Measurements from ENCODE around the gene CHSY1. TPM values are rescaled to one million over a fixed set of nuclear protein-coding genes. Genes with fewer than 3 reads are reported as not detected.

CHSY1 gene
- total RNA-seq, 1 experiment from 2014 or later = 59.1 TPM

DNA sequence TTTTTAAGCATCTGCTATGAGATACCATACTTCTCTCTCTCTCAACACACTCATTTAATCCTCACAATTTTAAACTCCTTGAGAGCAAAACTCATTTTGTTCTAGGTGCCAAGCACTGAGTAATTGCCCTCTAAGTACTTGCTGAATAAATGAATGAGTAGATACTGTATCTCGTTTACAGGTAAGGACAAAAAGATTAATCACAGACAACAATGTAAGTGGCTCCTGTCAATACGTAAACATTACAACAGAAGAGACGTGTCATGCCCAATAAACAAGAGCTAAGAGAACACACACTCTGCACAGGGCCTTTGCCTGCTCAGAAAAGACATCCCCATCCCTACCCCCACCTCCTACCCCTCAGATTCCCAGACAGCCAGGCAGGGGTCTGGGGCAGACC is 59.8 kb downstream of the CHSY1 start:
- Mint-ChIP-seq H3K9me3 (no peaks in the 10 kb centered on the region), H3K36me3 (0 out of 2 replicates have a peak, but pooled peaks cover 2% of the 10 kb centered on the region), H3K4me3 (no peak overlapping the region), H3K27me3 (ENCODE audit: low read depth) (no peaks in the 10 kb centered on the region), H3K4me1 (peaks cover 73% of the 10 kb centered on the region), H3K27ac (no peak overlapping the region; the same call in 1 of the 2 replicates)
- TF ChIP-seq SMAD3 (CRISPR knock-in tag; IDR thresholded peaks at IDR 0.05; ENCODE audit: borderline replicate concordance) = no peak
- TF ChIP-seq CREB1 (CRISPR knock-in tag; IDR thresholded peaks at IDR 0.05) = no peak
- TF ChIP-seq, protein P1, sequence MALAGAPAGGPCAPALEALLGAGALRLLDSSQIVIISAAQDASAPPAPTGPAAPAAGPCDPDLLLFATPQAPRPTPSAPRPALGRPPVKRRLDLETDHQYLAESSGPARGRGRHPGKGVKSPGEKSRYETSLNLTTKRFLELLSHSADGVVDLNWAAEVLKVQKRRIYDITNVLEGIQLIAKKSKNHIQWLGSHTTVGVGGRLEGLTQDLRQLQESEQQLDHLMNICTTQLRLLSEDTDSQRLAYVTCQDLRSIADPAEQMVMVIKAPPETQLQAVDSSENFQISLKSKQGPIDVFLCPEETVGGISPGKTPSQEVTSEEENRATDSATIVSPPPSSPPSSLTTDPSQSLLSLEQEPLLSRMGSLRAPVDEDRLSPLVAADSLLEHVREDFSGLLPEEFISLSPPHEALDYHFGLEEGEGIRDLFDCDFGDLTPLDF (CRISPR knock-in tag; IDR thresholded peaks at IDR 0.05) = no peak
- TF ChIP-seq, protein P2, sequence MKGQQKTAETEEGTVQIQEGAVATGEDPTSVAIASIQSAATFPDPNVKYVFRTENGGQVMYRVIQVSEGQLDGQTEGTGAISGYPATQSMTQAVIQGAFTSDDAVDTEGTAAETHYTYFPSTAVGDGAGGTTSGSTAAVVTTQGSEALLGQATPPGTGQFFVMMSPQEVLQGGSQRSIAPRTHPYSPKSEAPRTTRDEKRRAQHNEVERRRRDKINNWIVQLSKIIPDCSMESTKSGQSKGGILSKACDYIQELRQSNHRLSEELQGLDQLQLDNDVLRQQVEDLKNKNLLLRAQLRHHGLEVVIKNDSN (CRISPR knock-in tag; IDR thresholded peaks at IDR 0.05) = no peak
- TF ChIP-seq RELA (CRISPR knock-in tag; IDR thresholded peaks at IDR 0.05; ENCODE audit: borderline replicate concordance) = no peak
- no peak for TF ChIP-seq SOX15 (CRISPR knock-in tag; IDR thresholded peaks at IDR 0.05)
- no peak for TF ChIP-seq HMGA2 (CRISPR knock-in tag; IDR thresholded peaks at IDR 0.05)
- TF ChIP-seq CBFB (CRISPR knock-in tag; IDR thresholded peaks at IDR 0.05; ENCODE audit: low read depth) = no peak
- no peak for TF ChIP-seq NFATC4 (CRISPR knock-in tag; IDR thresholded peaks at IDR 0.05)
- no peak for TF ChIP-seq RORB (CRISPR knock-in tag; IDR thresholded peaks at IDR 0.05)
- TF ChIP-seq IRF2 (CRISPR knock-in tag; IDR thresholded peaks at IDR 0.05; ENCODE audit: borderline replicate concordance, low read depth) = no peak
- TF ChIP-seq ZNF263 (CRISPR knock-in tag; IDR thresholded peaks at IDR 0.05; ENCODE audit: low read depth) = no peak
- TF ChIP-seq, protein P3, sequence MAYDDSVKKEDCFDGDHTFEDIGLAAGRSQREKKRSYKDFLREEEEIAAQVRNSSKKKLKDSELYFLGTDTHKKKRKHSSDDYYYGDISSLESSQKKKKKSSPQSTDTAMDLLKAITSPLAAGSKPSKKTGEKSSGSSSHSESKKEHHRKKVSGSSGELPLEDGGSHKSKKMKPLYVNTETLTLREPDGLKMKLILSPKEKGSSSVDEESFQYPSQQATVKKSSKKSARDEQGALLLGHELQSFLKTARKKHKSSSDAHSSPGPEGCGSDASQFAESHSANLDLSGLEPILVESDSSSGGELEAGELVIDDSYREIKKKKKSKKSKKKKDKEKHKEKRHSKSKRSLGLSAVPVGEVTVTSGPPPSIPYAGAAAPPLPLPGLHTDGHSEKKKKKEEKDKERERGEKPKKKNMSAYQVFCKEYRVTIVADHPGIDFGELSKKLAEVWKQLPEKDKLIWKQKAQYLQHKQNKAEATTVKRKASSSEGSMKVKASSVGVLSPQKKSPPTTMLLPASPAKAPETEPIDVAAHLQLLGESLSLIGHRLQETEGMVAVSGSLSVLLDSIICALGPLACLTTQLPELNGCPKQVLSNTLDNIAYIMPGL (CRISPR knock-in tag; IDR thresholded peaks at IDR 0.05) = no peak
- TF ChIP-seq ZNF232 (CRISPR knock-in tag; IDR thresholded peaks at IDR 0.05) = no peak
- no peak for TF ChIP-seq FOXJ3 (CRISPR knock-in tag; IDR thresholded peaks at IDR 0.05; ENCODE audit: borderline replicate concordance)
- TF ChIP-seq, protein P4, sequence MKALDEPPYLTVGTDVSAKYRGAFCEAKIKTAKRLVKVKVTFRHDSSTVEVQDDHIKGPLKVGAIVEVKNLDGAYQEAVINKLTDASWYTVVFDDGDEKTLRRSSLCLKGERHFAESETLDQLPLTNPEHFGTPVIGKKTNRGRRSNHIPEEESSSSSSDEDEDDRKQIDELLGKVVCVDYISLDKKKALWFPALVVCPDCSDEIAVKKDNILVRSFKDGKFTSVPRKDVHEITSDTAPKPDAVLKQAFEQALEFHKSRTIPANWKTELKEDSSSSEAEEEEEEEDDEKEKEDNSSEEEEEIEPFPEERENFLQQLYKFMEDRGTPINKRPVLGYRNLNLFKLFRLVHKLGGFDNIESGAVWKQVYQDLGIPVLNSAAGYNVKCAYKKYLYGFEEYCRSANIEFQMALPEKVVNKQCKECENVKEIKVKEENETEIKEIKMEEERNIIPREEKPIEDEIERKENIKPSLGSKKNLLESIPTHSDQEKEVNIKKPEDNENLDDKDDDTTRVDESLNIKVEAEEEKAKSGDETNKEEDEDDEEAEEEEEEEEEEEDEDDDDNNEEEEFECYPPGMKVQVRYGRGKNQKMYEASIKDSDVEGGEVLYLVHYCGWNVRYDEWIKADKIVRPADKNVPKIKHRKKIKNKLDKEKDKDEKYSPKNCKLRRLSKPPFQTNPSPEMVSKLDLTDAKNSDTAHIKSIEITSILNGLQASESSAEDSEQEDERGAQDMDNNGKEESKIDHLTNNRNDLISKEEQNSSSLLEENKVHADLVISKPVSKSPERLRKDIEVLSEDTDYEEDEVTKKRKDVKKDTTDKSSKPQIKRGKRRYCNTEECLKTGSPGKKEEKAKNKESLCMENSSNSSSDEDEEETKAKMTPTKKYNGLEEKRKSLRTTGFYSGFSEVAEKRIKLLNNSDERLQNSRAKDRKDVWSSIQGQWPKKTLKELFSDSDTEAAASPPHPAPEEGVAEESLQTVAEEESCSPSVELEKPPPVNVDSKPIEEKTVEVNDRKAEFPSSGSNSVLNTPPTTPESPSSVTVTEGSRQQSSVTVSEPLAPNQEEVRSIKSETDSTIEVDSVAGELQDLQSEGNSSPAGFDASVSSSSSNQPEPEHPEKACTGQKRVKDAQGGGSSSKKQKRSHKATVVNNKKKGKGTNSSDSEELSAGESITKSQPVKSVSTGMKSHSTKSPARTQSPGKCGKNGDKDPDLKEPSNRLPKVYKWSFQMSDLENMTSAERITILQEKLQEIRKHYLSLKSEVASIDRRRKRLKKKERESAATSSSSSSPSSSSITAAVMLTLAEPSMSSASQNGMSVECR (CRISPR knock-in tag; IDR thresholded peaks at IDR 0.05; ENCODE audit: borderline replicate concordance) = no peak
- no peak for TF ChIP-seq MXD4 (CRISPR knock-in tag; IDR thresholded peaks at IDR 0.05; ENCODE audit: borderline replicate concordance)
- ChIA-PET CTCF (interaction anchor here (1.2 to 1.4 kb wide), 4 partner anchors 10 to 66 kb away, joined by 3 to 5 read pairs (median 4); no protein-coding TSS in a partner anchor), POLR2A (no interaction called here)
- no peak for DNase-seq (ENCODE audit: low spot score)
- no peak for ATAC-seq

DNA sequence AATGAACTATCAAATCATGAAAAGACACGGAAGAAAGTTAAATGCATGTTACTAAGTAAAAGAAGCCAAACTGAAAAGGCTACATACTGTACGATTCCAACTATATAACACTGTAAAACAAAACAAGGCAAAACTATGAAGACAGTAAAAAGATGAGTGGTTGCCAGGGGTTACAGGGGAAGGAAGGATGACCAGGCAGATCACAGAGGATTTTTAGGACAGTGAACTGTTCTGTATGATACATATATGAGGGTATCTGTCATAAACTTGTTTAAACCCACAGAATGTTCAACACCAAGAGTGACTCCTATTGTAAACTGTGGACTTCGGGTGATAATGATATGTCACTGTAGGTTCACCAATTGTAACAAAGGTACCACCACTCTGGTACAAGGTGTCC is 60.6 kb downstream of the CHSY1 start:
- Mint-ChIP-seq H3K4me3 (no peak overlapping the region), H3K4me1 (peaks cover 76% of the 10 kb centered on the region), H3K27ac (0 out of 2 replicates have a peak overlapping the region, but pooled peaks have one; percentile 38), H3K9me3 (no peaks in the 10 kb centered on the region), H3K36me3 (0 out of 2 replicates have a peak, but pooled peaks cover 2% of the 10 kb centered on the region), H3K27me3 (ENCODE audit: low read depth) (no peaks in the 10 kb centered on the region)
- CTCF ChIA-PET = no interaction called here
- TF ChIP-seq ZNF138 (CRISPR knock-in tag; conservative IDR thresholded peaks at IDR 0.05) (no peak), FOXJ3 (CRISPR knock-in tag; IDR thresholded peaks at IDR 0.05; ENCODE audit: borderline replicate concordance) (no peak), NFE2L1 (CRISPR knock-in tag; IDR thresholded peaks at IDR 0.05) (no peak)
- TF ChIP-seq, protein P5, sequence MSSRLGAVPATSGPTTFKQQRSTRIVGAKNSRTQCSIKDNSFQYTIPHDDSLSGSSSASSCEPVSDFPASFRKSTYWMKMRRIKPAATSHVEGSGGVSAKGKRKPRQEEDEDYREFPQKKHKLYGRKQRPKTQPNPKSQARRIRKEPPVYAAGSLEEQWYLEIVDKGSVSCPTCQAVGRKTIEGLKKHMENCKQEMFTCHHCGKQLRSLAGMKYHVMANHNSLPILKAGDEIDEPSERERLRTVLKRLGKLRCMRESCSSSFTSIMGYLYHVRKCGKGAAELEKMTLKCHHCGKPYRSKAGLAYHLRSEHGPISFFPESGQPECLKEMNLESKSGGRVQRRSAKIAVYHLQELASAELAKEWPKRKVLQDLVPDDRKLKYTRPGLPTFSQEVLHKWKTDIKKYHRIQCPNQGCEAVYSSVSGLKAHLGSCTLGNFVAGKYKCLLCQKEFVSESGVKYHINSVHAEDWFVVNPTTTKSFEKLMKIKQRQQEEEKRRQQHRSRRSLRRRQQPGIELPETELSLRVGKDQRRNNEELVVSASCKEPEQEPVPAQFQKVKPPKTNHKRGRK (CRISPR knock-in tag; IDR thresholded peaks at IDR 0.05; ENCODE audit: borderline replicate concordance) = no peak
- DNase-seq (ENCODE audit: low spot score) (no peak), ATAC-seq (no peak)
- POLR2A ChIA-PET = no interaction called here

Measured in WTC11 (cell line).